GM19238 (cell line): ENCODE measurements around the gene EPB41L4A.
"Not testable (repeated sequence)": the region's sequence is repeated elsewhere in the genome, so short reads cannot be mapped to it uniquely, and the experiment has no call there.

Experiments used
- DNase-seq: peaks from one replicate; pipeline ENCODE4 v3.0.0; 2011; ENCODE audit warnings: low spot score; ENCODE audit not compliant: insufficient read length

The EPB41L4A gene, protein sequence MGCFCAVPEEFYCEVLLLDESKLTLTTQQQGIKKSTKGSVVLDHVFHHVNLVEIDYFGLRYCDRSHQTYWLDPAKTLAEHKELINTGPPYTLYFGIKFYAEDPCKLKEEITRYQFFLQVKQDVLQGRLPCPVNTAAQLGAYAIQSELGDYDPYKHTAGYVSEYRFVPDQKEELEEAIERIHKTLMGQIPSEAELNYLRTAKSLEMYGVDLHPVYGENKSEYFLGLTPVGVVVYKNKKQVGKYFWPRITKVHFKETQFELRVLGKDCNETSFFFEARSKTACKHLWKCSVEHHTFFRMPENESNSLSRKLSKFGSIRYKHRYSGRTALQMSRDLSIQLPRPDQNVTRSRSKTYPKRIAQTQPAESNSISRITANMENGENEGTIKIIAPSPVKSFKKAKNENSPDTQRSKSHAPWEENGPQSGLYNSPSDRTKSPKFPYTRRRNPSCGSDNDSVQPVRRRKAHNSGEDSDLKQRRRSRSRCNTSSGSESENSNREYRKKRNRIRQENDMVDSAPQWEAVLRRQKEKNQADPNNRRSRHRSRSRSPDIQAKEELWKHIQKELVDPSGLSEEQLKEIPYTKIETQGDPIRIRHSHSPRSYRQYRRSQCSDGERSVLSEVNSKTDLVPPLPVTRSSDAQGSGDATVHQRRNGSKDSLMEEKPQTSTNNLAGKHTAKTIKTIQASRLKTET

DNA sequence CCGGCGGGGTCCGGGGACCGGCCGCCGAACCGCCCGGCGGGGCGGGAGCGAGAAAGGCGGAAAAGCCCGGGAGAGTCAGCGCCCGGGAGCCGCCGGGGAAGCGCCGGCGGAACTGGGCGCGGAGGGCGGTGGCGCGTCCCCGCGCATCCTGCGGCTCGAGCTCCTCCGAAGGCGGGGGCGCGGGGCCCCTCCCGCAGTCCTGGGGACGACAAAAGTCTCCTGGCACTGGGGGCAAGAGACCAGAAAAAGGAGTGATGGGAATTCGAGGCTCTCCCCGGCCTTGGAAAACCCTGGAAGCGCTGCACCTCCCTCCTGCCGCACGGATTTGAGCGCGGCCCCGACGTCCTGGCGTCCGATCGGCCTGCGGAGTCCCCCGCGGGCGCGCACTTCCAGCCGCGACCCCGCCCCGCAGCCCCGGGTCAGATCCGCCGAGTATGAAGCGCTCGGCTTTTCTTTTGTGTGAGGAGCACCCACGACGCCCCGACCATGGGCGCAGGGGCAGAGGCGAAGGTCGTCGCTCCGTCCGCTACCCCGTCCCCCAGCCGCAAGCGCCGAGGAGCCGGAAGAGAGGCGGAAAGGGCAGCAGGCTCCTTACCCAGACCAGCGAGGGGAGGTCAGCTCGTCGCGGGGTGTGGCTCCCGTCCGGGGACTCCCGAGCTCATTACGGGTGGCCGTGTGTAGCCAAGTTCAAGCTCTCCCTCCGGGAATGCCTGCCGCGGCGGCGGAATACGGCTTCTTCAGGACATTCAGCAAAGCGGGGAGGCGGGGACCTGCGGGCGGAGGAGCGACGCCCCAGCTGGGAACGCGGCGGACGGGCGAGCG is at the start of gene EPB41L4A:
EPB41L4A (minus strand) TSS at position 114 of the 822 bp plus-strand sequence. CDS start 238 bp downstream, outside the sequence.
- DNase-seq: peak; percentile 26

DNA sequence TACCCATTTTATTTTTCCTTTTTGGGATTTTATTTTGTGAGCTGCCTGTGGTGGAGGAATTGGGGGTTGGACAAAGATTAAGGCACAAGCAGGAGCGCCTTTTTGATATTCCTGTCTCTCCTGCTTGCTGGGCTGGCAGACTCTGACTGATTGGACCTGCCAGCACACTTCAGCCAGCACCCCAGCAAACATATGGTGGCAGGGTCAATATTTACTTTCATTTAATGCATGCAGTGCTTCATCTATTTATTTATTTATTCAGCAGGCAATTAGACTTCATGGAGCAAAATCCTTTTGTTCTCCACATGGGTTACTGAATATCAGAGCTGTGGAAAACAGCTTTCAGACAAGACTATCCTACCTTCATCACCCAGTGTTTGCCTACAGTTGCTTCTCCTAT is 48.4 kb upstream of the EPB41L4A start:
- no peak for DNase-seq

DNA sequence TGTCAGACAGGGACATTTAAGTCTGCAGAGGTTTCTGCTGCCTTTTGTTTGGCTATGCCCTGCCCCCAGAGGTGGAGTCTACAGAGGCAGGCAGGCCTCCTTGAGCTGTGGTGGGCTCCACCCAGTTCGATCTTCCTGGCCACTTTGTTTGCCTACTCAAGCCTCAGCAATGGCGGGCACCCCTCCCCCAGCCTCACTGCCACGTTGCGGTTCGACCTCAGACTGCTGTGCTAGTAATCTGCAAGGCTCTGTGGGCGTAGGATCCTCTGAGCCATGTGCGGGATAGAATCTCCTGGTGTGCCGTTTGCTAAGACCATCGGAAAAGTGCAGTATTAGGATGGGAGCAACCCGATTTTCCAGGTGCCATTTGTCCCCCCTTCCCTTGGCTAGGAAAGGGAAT is 47.2 kb upstream of the EPB41L4A start:
- not testable (repeated sequence) for DNase-seq

DNA sequence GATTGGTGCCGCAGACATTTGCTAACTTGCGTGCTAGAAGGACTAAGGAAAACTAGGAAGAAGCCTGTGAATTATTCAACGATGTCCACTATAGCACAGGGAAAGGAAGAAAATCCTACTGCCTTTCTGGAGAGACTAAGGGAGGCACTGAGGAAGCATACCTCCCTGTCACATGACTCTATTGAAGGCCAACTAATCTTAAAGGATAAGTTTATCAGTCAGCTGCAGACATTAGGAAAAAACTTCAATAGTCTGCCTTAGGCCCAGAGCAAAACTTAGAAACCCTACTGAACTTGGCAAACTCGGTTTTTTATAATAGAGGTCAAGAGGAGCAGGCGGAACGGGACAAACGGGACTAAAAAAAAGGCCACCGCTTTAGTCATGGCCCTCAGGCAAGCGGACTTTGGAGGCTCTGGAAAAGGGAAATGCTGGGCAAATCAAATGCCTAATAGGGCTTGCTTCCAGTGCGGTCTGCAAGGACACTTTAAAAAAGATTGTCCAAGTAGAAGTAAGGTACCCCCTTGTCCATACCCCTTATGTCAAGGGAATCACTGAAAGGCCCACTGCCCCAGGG is 28.2 kb upstream of the EPB41L4A start:
- DNase-seq: not testable (repeated sequence)

DNA sequence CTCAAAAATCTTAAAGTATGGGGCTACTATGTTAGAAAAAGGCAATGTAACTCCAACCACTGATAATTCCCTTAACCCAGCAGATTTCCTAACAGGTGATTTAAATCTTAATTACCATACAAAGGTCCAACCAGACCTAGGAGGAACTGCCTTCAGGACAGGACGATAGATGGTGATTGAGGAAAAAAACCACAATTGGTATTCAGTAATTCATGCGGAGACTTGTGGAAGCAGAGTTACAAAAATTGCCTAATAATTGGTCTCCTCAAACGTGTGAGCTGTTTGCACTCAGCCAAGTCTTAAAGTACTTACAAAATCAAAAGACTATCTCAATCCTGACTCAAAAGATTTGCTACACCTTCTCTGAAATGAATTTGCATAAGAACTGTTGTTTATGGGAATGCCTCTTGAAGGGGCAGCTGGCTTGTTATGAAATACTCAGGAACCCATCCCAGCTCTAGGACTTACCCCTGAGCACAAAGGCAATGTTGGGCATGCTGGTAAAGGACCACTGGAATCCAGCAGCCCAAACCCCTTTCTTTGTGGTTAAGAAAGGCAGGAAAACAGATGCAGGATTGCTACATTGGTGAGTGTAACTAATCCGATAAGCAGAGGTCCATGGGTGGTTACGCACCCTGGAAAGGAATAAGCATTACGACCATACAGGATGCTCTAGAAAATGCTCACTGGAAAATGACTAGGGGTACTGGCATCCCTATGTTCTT is 26.7 kb upstream of the EPB41L4A start:
- DNase-seq: no peak

DNA sequence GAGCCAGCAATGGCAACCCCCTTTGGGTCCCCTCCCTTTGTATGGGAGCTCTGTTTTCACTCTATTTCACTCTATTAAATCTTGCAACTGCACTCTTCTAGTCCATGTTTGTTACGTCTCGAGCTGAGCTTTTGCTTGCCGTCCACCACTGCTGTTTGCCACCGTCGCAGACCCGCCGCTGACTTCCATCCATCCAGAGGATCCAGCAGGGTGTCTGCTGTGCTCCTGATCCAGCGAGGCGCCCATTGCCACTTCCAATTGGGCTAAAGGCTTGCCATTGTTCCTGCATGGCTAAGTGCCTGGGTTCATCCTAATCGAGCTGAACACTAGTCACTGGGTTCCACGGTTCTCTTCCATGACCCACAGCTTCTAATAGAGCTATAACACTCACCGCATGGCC is 24.9 kb upstream of the EPB41L4A start:
- DNase-seq: not testable (repeated sequence)

DNA sequence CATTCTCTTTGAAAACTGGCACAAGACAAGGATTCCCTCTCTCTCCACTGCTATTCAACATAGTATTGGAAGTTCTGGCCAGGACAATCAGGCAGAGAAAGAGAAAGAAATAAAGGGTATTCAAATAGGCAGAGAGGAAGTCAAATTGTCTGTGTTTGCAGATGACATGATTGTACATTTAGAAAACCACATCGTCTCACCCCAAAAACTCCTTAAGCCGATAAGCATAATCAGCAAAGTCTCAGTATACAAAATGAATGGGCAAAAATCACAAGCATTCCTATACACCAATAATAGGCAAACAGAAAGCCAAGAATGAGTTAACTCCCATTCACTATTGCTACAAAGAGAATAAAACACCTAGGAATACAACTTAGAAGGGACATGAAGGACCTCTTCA is 21.0 kb upstream of the EPB41L4A start:
- no peak for DNase-seq

DNA sequence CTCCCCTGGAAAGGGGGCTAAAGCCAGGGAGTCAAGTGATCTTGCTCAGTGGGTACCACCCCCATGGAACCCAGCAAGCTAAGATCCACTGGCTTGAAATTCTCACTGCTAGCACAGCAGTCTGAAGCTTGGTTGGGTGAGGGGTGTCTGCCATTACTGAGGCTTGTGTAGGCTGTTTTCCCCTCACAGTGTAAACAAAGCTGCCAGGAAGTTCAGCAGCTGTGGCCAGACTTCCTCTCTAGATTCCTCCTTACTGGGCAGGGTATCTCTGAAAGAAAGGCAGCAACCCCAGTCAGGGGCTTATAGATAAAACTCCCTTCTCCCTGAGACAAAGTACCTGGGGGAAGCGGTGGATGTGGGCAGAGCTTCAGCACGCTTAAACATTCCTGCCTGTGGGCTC is 17.1 kb upstream of the EPB41L4A start:
- no peak for DNase-seq

DNA sequence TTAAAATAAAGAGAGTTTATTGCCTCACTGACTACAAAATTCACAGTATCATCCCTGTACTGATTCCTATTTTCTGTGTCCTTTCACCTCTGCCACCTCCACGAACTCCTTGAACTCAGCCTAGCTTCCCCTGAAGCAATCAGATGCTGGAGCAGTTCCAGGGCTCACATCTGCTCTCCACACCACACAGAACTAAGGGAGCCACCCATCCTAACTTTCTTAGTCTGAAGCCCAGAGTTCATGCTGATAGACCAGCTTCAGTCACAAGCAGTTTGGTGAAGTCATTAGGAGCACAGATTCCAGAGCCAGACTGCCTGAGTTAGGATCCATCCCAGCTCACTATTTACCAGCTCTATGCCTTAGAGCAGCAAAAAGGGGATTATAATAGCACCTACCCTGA is 15.6 kb upstream of the EPB41L4A start:
- no peak for DNase-seq

DNA sequence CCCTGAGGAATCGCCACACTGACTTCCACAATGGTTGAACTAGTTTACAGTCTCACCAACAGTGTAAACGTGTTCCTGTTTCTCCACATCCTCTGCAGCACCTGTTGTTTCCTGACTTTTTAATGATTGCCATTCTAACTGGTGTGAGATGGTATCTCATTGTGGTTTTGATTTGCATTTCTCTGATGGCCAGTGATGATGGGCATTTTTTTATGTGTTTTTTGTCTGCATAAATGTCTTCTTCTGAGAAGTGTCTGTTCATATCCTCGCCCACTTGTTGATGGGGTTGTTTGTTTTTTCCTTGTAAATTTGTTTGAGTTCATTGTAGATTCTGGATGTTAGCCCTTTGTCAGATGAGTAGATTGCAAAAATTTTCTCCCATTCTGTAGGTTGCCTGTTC is 7.1 kb upstream of the EPB41L4A start:
- not testable (repeated sequence) for DNase-seq

DNA sequence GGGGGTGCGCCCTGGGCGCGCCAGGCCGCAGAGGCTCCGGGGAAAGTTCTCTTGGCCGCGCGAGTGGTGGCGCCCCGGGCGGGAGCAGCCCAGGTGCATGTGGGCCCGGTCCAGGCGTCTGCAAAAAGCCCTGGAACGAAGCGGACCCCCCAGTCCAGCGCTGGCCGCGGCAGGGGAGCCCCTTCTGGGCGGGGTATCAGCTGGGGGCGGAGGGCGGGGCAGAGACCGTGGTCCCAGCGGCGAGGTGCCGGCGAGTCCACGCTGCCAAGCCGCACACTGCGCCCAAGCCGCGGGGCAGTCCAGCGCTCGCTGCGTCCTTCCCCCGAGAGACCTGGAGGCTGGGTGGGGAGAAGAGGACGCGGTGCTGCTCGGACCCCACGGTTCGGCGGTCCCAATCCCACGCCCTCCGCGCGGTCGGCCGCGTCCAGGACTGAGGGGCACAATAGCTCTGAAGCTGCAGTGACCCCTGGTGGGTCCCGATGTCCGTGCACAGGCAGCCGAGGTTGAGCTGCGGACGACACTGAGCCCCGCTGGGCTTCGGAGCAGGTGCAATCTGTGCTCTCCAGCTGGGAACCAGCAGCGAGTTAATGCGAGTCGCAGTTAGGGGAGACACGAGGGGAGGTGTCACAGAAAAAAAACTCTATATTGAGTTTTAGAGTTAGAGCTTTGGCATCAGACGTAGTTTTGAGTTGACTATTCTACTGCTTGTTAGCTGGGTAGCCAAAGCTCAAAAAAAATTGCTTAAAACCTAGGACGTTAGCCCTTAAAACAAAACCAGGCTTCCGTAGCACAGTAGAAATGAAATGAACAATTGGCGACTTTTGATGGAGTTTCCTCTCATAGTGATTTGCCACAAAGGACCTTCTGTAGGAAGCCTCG is 1.1 kb upstream of the EPB41L4A start:
- DNase-seq: peak; percentile 61

DNA sequence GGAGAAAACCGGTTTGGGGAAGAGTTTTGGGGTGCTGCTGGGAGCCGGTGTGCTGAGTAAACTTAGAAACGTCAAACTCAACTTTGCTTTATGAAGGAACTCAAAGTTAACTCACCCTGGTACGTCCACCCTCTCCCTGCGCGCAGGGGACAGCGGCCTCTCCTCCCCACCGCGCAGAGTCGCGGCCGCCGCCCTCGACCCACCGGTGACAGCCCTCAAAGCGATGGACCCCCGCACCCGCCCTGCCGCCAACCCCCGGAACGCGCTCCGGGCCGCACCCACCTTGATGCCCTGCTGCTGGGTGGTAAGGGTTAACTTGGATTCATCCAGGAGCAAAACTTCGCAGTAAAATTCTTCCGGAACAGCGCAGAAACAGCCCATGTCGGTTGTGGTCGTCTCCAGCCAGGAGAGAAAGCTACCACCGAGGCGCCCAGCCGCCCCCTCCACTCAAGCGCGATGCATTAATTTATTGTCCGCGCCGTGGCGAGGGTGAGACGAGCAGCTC is 366 bp downstream of the EPB41L4A start:
- no peak for DNase-seq

DNA sequence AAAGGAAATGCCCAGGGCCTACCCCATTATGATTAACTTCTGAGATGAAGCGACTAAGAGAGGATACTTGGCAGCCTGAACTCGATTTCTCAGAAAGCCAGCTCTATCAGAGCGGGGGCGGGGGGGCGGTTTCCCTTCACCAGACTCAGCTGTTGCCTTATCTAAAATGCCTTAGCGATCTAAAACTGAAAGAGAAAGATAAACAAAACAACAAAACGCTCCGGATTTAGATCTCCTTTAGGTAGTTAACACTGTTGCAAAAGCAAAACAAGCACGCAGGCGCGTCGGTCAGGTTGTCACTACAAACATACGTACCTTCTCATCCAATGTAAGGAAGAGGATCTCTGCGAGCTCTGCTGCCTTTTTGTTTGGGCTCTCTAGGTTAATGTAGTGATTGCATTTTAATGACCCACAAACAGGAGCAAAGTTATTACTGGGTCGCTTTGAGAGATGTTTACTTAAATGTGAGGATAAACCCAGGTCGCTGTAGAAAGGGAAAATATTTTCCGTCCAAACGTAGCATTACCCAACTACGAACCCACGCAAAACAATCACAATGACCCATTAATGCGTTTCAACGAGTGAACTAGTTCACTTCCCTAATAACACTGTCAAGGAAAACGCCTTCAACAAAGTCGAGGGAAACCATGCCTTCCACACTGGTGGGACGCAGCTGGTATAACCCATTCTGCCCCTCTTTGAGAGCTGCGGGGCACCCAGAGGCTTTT is 982 bp downstream of the EPB41L4A start:
- DNase-seq: peak; percentile 16

DNA sequence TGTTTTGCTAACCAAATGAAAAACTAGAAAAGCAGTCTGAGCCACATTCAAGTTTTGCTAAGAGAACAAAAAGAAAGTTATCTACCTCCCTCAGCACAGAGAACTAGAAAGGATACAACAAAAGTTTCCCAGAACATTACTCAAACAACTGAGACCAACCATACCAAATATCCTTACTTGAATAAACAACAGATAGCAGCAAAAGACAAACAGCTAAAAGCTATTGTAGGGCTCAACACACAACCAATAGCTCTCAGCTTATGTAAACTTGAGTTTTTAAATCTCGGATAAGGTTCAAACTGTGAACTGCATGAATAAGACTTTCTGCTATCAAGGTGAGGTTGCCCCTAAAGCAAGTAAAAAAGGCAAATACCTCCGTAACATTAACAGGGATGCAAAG is 3.5 kb downstream of the EPB41L4A start:
- DNase-seq: no peak

DNA sequence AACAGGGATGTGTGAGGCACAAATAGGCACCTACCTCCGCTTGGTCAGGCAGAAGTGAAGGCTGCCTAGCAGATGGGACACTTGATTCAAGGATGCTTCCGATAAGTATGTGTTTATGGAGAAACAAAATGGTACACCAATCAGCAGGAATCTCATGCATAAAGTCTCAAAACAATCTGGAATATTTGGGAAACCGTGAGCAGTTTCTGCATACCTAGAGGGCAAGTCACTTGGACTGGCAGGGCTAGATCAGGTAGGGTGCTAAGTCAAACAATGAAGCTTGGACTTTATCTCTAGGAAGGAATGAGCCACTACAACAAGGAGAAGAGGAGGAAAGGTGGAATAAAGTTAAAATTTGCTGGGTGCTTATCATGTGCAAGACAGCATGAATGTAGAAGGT is 5.5 kb downstream of the EPB41L4A start:
- no peak for DNase-seq

DNA sequence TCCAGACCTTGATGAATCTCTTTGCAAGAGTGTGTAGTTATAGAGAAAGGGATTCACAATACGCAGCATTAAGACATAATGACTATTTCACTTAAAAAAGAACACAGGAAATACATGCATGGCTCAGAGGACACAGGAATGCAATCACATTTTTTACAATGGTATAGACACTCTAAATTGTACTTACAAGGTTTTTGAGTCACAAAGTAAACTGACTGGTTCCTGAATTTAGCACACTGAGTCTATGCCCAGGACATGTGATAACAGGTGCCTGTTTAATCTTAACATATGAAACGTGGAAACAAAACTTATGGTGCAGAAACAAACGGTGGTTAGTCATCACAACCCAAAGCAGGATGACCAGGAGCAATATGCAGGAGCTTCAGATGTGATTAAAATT is 6.7 kb downstream of the EPB41L4A start:
- no peak for DNase-seq

DNA sequence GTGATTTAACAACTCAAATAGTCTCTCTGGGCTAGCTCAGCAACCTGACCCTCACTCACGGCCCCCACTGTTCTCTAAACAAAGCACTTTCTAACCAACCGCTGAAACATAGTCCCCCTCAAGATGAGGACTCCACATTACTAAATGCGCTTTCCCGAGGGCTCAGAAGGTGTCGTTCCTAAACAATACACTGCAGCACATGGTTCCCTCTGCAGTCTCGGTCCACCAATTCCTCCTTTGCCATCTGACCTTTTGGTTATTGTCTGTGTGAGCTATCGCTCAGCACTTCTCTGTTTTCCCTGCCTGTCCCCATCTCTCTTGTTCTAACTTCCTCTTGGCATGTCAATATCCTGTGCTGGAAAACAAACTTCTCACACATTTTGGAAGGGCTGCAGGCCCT is 7.2 kb downstream of the EPB41L4A start:
- DNase-seq: no peak

DNA sequence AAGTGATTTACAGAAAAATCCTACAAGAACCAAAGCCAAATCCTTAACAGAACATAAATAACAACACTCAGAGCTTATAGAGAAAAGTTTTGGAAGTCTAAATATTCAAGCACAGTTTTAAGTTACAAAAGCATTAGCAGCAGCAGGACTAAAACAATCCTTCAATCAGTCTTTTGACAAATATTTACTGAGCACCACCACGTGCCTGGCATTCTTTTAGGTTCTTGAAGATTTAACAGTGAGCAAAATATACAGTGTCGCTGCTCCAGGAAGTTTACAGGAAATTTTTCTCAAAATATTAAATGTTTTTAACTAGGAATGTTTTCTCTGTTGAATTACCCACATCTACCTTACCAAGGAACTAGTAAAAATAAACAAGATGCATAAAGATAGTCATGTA is 11.4 kb downstream of the EPB41L4A start:
- DNase-seq: no peak

DNA sequence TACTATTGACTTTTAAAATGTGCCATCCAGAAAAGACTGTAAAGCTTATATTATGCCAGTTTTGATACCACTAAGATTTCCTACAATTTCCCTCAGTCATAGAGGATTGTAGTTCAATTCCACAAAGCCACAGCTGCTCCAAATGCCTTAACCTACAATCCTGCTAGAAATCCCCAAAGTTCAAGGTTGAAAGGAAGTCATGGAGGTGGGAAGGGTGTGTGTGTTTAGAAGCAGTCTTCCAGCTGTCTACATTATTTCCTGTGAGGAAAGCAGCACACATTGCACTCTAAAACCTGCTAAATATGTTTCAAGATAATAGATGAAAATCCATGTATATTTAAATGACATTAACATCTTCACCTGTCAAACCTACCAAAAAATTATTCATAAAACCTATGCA is 11.8 kb downstream of the EPB41L4A start:
- DNase-seq: no peak
